AG09319 (cell line): ENCODE data around the gene ZIC1.

Experiments used
- DNase-seq: peaks from one replicate; pipeline ENCODE4 v3.0.0-alpha.2; 2010; ENCODE audit warnings: low read depth; ENCODE audit errors: extremely low read depth
- CTCF ChIP-seq: IDR thresholded peaks from 2 replicates; pipeline ENCODE4 v1.5.1; 2011; ENCODE audit warnings: low read depth, mild to moderate bottlenecking, inconsistent platforms, low read length, moderate library complexity

ZIC1 gene

DNA sequence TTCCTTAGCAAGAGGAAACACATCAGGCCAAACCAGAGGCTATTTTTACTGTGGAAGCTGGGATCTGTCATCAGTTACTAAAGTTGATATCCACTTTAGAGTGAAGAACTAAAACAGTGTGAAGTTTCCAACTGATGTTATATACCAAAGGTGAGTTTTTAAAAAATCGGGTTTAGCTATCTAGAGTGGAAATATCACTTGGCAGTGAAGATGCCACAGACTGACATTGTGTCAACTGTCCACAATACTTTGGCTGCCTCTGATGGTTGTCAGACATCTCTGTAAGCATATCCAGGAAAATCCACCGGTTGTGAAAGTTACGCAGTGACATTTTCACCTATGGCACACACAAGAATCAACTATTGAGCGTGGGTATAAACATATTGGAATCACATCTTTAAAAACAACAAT lies 9.2 kb downstream of the ZIC1 start:
- no peak for TF ChIP-seq CTCF
- no peak for DNase-seq

GRCh38 chr3:147418808-147419701 lies 9.9 kb downstream of the ZIC1 start:
- no peak for TF ChIP-seq CTCF
- DNase-seq, result no peak

- no peak for DNase-seq
- TF ChIP-seq CTCF, result no peak
Observed at GRCh38 chr3:147419781-147420224, 10.6 kb downstream of the ZIC1 start.

DNA sequence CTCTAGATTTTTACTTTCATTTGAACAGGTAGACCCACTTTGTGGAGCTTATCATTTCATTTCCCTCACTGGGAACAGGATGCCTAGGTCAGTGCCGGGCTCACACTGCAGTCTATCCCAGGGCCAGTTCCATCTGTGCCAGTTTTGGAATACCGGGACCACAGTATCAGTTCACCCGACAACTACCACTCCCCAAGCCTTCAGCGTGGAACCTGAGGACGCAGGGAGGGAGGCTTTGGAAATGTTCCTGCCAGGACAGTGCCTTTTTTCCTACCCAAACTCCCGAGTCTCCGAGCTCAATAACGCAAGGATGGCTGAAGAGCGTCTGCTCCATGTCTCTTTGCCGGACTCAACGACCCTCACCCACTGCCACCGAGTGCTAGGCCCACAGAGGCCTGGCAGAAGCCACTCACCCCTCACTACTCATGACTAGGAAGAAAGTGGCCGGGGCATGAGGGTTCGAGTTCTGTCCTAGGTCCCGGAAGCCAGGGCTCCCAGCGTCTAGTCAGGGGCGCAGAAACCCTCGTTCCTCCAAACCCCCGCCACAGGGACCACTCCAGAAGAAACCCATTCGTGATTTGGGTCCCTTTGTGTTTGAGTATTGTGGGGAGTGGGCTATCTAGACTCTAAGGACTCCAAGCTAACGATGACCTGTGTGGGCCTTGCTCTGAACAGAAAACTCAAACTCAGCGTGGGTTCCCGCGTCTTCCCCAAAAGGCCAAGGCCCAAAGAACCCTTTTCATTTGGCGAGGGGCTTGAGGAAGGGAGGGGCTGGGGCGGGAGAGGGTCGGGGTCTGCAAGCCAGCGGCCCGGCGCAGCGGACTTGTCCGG lies 11.4 kb downstream of the ZIC1 start:
- DNase-seq, result no peak
- no peak for TF ChIP-seq CTCF

- no peak for TF ChIP-seq CTCF
- no peak for DNase-seq
Observed at GRCh38 chr3:147421184-147421912, 12.2 kb downstream of the ZIC1 start.

DNA sequence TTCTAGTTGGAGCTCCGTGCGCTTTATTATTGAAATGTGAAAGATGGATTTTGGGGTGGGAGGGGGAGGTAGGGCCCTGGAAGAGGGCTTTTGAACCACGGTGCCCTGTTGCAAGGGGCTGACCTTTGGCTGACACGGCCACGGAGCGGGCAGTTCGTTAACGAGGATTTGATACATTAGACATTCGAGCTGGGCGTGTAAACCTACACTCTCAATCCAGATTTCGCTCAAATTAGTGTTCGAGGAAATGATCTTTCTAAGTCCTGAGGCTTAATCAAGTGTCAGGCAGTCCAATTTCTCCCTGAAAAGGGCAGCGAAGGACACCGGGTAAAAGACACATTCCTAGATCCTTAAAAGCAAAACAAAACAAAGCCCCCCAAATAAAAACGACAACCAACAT lies 13.0 kb downstream of the ZIC1 start:
- no peak for DNase-seq

More for the DNA sequence above, 13.0 kb downstream of the ZIC1 start:
- TF ChIP-seq CTCF, result no peak
